D721Med (cell line): ENCODE results near the gene MYL7.

Experiments
- DNase-seq: peaks from one replicate; pipeline ENCODE4 v3.0.0; 2011; ENCODE audit warnings: low spot score; ENCODE audit not compliant: insufficient read length
- FAIRE-seq: peaks from 2 replicates; lab custom pipeline; 2011; peaks lifted over from hg19 to GRCh38; lab: Jason Lieb, UNC
- TF ChIP-seq, protein P1 (sequence below): IDR thresholded peaks from 2 replicates; pipeline ENCODE4 v1.5.1; 2012; ENCODE audit warnings: mild to moderate bottlenecking, control low read depth; ENCODE audit not compliant: insufficient read depth; ENCODE audit errors: missing control alignments

Gene MYL7

GRCh38 chr7:44185729-44186128 lies 44.6 kb upstream of the MYL7 start:
- DNase-seq (no peak), FAIRE-seq (no peak)
- TF ChIP-seq, protein P1, sequence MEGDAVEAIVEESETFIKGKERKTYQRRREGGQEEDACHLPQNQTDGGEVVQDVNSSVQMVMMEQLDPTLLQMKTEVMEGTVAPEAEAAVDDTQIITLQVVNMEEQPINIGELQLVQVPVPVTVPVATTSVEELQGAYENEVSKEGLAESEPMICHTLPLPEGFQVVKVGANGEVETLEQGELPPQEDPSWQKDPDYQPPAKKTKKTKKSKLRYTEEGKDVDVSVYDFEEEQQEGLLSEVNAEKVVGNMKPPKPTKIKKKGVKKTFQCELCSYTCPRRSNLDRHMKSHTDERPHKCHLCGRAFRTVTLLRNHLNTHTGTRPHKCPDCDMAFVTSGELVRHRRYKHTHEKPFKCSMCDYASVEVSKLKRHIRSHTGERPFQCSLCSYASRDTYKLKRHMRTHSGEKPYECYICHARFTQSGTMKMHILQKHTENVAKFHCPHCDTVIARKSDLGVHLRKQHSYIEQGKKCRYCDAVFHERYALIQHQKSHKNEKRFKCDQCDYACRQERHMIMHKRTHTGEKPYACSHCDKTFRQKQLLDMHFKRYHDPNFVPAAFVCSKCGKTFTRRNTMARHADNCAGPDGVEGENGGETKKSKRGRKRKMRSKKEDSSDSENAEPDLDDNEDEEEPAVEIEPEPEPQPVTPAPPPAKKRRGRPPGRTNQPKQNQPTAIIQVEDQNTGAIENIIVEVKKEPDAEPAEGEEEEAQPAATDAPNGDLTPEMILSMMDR = no peak

DNA sequence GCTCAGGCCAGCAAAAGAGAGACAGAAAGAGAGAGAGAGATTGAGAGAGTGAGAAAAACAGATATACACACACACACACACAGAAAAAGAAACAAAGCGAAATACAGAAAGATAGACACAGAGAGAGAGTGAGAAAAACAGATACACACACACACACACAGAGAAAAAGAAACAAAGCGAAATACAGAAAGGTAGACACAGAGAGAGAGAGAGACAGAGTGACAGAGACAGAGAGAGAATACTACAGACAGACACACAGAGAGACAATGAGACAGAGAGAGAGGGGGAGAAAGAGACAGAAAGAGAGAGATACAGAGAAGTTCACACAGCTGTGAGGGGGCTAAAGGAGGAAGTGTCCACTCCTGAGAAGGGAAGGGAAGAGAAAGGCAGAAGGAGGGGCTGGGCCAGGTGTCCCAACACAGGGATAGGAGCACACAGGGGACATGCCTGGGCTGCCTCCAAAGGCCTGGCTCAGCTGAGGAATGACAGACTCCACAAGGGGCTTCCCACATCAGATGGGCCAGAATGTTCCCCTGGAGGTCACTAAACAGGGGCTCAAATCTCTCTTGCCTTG lies 43.8 kb upstream of the MYL7 start:
- TF ChIP-seq, protein P1 = no peak
- FAIRE-seq (no peak), DNase-seq (no peak)

DNA sequence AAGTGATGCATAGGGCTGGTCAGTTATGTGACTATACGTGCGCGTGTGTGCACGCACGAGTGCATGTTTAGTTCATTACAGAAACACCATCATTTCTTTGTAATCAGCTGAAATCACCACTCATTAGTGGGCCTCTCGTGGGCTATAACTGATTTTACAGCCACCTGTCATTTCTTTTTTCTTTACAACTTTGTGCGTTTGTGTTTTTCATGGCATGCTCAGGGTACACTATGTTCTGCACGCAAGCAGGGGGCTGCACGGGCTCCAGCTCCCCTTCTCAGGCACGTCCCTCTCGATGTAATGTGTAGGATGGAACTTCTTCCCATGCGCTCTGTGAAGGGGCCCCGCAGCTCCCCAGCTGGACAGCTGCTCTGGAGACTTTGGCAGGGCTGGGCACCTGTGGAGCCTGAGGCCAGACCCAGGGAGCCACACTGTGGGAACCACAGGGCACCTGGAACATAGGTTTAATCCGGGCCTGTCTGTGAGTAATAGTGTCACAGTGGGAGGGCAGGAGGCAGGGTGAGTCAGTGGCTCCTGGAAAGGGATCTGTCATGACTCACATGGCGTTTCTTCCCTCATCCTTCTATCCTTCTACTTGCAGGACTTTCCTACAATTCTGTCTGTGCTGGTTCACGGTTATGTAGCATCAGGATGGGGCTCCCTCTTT lies 43.2 kb upstream of the MYL7 start:
- TF ChIP-seq, protein P1 = no peak
- no peak for FAIRE-seq
- no peak for DNase-seq

DNA sequence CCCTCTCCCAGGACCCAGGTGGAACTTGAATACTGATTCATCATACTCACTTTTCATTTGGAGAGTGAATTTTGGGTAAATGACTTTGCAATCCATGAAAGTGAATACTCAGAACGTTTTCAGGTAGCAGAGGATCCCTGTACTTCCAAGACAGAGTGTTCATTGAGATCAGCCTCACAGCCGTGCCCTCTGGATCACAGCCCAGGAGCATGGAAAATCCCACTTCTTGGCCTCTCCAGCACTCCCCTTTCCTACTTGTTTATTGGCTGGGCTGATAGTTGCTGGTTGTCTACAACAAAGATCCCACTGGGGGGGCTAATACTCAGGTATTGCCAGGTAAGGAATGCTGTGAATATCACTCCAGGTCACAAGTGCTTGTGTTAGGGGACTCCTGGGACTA lies 42.3 kb upstream of the MYL7 start:
- DNase-seq (no peak), FAIRE-seq (no peak)
- TF ChIP-seq, protein P1 = no peak

DNA sequence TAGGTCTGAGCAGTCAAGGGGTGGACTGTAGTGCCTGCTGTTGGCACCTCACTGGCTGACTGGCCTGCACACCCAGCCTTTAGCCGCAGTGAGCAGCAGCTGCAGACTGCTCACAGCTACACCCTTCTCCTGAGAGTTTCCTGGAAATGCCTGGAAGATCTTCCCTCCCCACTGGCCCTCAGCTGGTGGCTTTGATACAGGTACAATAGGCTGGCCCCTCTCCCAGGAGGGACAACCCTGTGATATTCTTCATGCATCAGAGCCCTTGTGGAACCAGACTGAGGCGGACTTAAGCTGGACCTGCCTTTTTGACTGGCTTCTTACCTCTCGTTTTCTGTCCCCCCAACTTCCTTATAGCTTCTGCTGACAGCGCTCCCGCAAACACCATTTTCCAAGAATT lies 41.7 kb upstream of the MYL7 start:
- TF ChIP-seq, protein P1 = no peak
- DNase-seq (no peak), FAIRE-seq (no peak)

GRCh38 chr7:44180631-44181030 lies 39.5 kb upstream of the MYL7 start:
- FAIRE-seq = no peak
- TF ChIP-seq, protein P1 = no peak
- DNase-seq = no peak

GRCh38 chr7:44177570-44178131 lies 36.5 kb upstream of the MYL7 start:
- FAIRE-seq = no peak
- TF ChIP-seq, protein P1 = no peak
- DNase-seq = no peak
